Astrocyte (in vitro differentiated cells and primary cell): ENCODE results near the gene ADGRG2.

Experiments used
- EZH2 ChIP-seq: IDR thresholded peaks from 2 replicates; pipeline ENCODE4 v1.6.1; 2012; ENCODE audit warnings: mild to moderate bottlenecking, low read length, inconsistent platforms; ENCODE audit not compliant: insufficient read depth
- TF ChIP-seq, protein P1 (sequence below): IDR thresholded peaks from 2 replicates; pipeline ENCODE4 v1.5.1; 2011; ENCODE audit warnings: low read depth, mild to moderate bottlenecking, inconsistent platforms, low read length, moderate library complexity; ENCODE audit not compliant: insufficient read depth

- TF ChIP-seq, protein P1, sequence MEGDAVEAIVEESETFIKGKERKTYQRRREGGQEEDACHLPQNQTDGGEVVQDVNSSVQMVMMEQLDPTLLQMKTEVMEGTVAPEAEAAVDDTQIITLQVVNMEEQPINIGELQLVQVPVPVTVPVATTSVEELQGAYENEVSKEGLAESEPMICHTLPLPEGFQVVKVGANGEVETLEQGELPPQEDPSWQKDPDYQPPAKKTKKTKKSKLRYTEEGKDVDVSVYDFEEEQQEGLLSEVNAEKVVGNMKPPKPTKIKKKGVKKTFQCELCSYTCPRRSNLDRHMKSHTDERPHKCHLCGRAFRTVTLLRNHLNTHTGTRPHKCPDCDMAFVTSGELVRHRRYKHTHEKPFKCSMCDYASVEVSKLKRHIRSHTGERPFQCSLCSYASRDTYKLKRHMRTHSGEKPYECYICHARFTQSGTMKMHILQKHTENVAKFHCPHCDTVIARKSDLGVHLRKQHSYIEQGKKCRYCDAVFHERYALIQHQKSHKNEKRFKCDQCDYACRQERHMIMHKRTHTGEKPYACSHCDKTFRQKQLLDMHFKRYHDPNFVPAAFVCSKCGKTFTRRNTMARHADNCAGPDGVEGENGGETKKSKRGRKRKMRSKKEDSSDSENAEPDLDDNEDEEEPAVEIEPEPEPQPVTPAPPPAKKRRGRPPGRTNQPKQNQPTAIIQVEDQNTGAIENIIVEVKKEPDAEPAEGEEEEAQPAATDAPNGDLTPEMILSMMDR = no peak
- no peak for TF ChIP-seq EZH2
These were observed 36.0 kb downstream of the ADGRG2 start for GRCh38 chrX:19086102-19086772.
